Karpas-422 (cell line): ENCODE results near the gene RBMS3. TPM values are rescaled to one million over a fixed set of nuclear protein-coding genes. Genes with fewer than 3 reads are reported as not detected.

Experiments
- DNase-seq: peaks from one replicate; pipeline ENCODE4 v3.0.0-alpha.2; 2015
- H2AFZ ChIP-seq: fragments of 200-600 bp; sonication (generic); 2 replicates; pipeline ENCODE4 v1.6.1; 2014; ENCODE audit warnings: antibody characterized with exemption, low read length, mixed read lengths
- H3K27ac ChIP-seq: fragments of 200-600 bp; sonication (generic); 2 replicates; pipeline ENCODE4 v1.5.1; 2014; ENCODE audit warnings: mild to moderate bottlenecking, low read length, moderate library complexity
- H3K27me3 ChIP-seq: fragments of 200-600 bp; sonication (generic); 2 replicates; pipeline ENCODE4 v1.6.1; 2014; ENCODE audit warnings: low read length, mixed read lengths
- H3K36me3 ChIP-seq: fragments of 200-600 bp; sonication (generic); 2 replicates; pipeline ENCODE4 v1.6.1; 2014; ENCODE audit warnings: low read length, mixed read lengths; ENCODE audit not compliant: insufficient read depth
- H3K4me1 ChIP-seq: fragments of 200-600 bp; sonication (generic); 2 replicates; pipeline ENCODE4 v1.6.1; 2014; ENCODE audit warnings: mild to moderate bottlenecking, low read length, mixed read lengths
- H3K4me2 ChIP-seq: fragments of 200-600 bp; sonication (generic); 2 replicates; pipeline ENCODE4 v1.6.1; 2014; ENCODE audit warnings: low read length, low read depth, mild to moderate bottlenecking; ENCODE audit not compliant: poor library complexity, severe bottlenecking
- H3K4me3 ChIP-seq: fragments of 200-600 bp; sonication (generic); 2 replicates; pipeline ENCODE4 v1.5.1; 2014; ENCODE audit warnings: mild to moderate bottlenecking, antibody characterized with exemption, low read length, mixed read lengths
- H3K79me2 ChIP-seq: fragments of 200-600 bp; sonication (generic); 2 replicates; pipeline ENCODE4 v1.6.1; 2014; ENCODE audit warnings: mild to moderate bottlenecking, low read length, mixed read lengths
- H3K9ac ChIP-seq: fragments of 200-600 bp; sonication (generic); 2 replicates; pipeline ENCODE4 v1.6.0; 2014; ENCODE audit warnings: low read length
- H3K9me2 ChIP-seq: fragments of 200-600 bp; sonication (generic), shearing (Covaris generic); replicated peaks from 2 replicates; pipeline ENCODE4 v1.6.0; 2014; ENCODE audit warnings: mild to moderate bottlenecking, low read length, moderate library complexity; ENCODE audit not compliant: insufficient read depth
- H3K9me3 ChIP-seq: fragments of 300-700, 200-600 bp; sonication (generic); 2 replicates; pipeline ENCODE4 v1.6.1; 2014; ENCODE audit warnings: low read length, mixed read lengths
- H4K20me1 ChIP-seq: fragments of 200-600 bp; sonication (generic); 2 replicates; pipeline ENCODE4 v1.6.1; 2014; ENCODE audit warnings: mild to moderate bottlenecking, antibody characterized with exemption, low read length, low read depth; ENCODE audit not compliant: insufficient read depth
- total RNA-seq: library from RNA; depleted of rRNA; stranded (reverse); fragments of >200 nt; shearing (Covaris generic); gene quantifications from 2 replicates; pipeline ENCODE4 v1.2.3, GENCODE V29; 2014; ENCODE audit warnings: low replicate concordance

RBMS3 gene
- total RNA-seq, 1 experiment from 2014 or later: not detected

DNA sequence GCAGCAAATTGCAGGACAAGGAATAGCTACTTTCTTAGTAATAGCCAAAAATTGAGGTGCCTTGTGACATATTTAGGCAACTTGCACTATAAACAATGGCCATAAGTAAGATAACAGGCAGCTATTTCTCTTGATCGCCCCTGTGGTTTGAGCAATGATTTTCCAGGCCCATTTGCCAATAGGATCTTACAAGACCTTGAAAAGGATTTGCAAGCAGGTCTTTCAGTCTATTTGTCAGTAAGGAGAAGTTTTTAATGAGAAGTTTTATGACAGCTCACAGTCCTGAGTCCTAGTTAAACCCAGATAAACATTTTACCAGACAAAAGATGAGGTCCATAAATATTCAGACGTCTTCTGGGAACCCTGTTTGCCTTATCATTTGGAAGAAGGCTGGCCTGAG, 645.5 kb downstream of the RBMS3 start:
- Histone ChIP-seq H3K9me2 (no peaks in the 10 kb centered on the region), H2AFZ (no peak overlapping the region), H3K9me3 (peaks cover 3% of the 10 kb centered on the region; the same call in 1 of the 2 replicates), H3K79me2 (no peaks in the 10 kb centered on the region), H3K9ac (no peak overlapping the region), H4K20me1 (no peaks in the 10 kb centered on the region), H3K4me3 (no peak overlapping the region), H3K27ac (no peak overlapping the region), H3K36me3 (no peaks in the 10 kb centered on the region), H3K4me1 (no peaks in the 10 kb centered on the region), H3K4me2 (no peak overlapping the region), H3K27me3 (no peaks in the 10 kb centered on the region)
- no peak for DNase-seq

- Histone ChIP-seq H3K4me2 (no peak overlapping the region), H3K27ac (no peak overlapping the region), H2AFZ (no peak overlapping the region), H3K4me3 (no peak overlapping the region), H3K9ac (no peak overlapping the region), H3K79me2 (no peaks in the 10 kb centered on the region), H3K36me3 (no peaks in the 10 kb centered on the region), H4K20me1 (no peaks in the 10 kb centered on the region), H3K9me3 (peaks cover 34% of the 10 kb centered on the region), H3K27me3 (no peaks in the 10 kb centered on the region), H3K4me1 (no peaks in the 10 kb centered on the region), H3K9me2 (no peaks in the 10 kb centered on the region)
- DNase-seq: no peak
Observed at GRCh38 chr3:29932696-29933325, 651.9 kb downstream of the RBMS3 start.

GRCh38 chr3:29933802-29934490, 653.1 kb downstream of the RBMS3 start:
- H3K4me2 ChIP-seq: no peak overlapping the region
- H3K36me3 ChIP-seq: no peaks in the 10 kb centered on the region
- H3K9me3 ChIP-seq: peaks cover 36% of the 10 kb centered on the region
- H2AFZ ChIP-seq: no peak overlapping the region
- no peaks in the 10 kb centered on the region for H4K20me1 ChIP-seq
- H3K9me2 ChIP-seq: no peaks in the 10 kb centered on the region
- no peaks in the 10 kb centered on the region for H3K4me1 ChIP-seq
- no peak overlapping the region for H3K9ac ChIP-seq
- H3K27ac ChIP-seq: no peak overlapping the region
- H3K27me3 ChIP-seq: no peaks in the 10 kb centered on the region
- no peaks in the 10 kb centered on the region for H3K79me2 ChIP-seq
- no peak overlapping the region for H3K4me3 ChIP-seq
- DNase-seq: no peak

DNA sequence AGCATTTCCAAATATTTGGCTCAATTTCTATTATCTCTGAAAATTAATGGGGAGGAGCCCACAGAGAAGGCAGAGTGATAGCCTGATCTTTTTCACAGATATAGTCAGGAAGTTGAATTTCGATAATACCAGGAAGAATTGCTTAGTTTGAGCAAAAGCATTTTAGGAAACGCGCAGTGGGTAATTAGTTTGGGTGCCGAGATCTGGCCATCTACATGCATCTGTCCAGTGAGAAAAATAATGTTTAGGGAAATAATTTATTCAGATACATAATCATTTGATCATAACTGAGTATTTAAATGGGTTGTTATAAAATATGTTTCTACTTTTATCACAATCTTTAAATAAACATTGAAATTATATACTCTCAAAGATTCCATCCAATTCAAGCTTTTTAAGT, 653.9 kb downstream of the RBMS3 start:
- Histone ChIP-seq H3K27me3 (no peaks in the 10 kb centered on the region), H4K20me1 (no peaks in the 10 kb centered on the region), H3K79me2 (no peaks in the 10 kb centered on the region), H3K4me1 (no peaks in the 10 kb centered on the region), H3K4me3 (no peak overlapping the region), H2AFZ (no peak overlapping the region), H3K9me3 (peaks cover 40% of the 10 kb centered on the region), H3K9ac (no peak overlapping the region), H3K36me3 (no peaks in the 10 kb centered on the region), H3K9me2 (no peaks in the 10 kb centered on the region), H3K27ac (no peak overlapping the region), H3K4me2 (no peak overlapping the region)
- DNase-seq: no peak

- H3K27ac ChIP-seq: no peak overlapping the region
- no peaks in the 10 kb centered on the region for H3K79me2 ChIP-seq
- H3K9me3 ChIP-seq: peaks cover 44% of the 10 kb centered on the region
- no peaks in the 10 kb centered on the region for H3K36me3 ChIP-seq
- H3K27me3 ChIP-seq: no peaks in the 10 kb centered on the region
- H4K20me1 ChIP-seq: no peaks in the 10 kb centered on the region
- H2AFZ ChIP-seq: no peak overlapping the region
- H3K9ac ChIP-seq: no peak overlapping the region
- no peaks in the 10 kb centered on the region for H3K4me1 ChIP-seq
- H3K4me2 ChIP-seq: no peak overlapping the region
- DNase-seq: no peak
- H3K4me3 ChIP-seq: no peak overlapping the region
- no peaks in the 10 kb centered on the region for H3K9me2 ChIP-seq
Observed at GRCh38 chr3:29936054-29936453, 655.2 kb downstream of the RBMS3 start.

DNA sequence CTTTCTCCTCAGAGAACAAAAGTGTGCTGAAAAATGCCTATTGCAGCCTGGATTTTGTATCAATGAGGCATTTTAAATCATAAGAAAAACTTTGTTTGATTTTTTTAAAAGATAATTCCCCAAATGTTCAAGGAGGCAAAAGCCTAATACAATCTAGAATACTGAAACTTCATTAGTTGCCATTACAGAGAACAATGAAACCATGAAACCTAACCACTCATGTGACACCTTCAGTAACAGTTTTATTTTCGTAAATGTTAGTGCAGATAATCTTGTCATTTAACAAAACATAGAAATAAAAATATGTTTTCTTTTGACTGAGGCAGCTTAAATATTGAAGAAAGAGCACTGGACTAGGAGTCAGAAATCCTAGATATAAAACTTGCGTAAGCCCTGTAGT, 655.9 kb downstream of the RBMS3 start:
- H3K9ac ChIP-seq: no peak overlapping the region
- no peaks in the 10 kb centered on the region for H3K27me3 ChIP-seq
- H3K4me1 ChIP-seq: no peaks in the 10 kb centered on the region
- no peak overlapping the region for H3K4me3 ChIP-seq
- no peak for DNase-seq
- H3K9me3 ChIP-seq: peaks cover 44% of the 10 kb centered on the region
- H3K9me2 ChIP-seq: no peaks in the 10 kb centered on the region
- no peaks in the 10 kb centered on the region for H3K79me2 ChIP-seq
- H2AFZ ChIP-seq: no peak overlapping the region
- no peak overlapping the region for H3K4me2 ChIP-seq
- no peaks in the 10 kb centered on the region for H4K20me1 ChIP-seq
- H3K27ac ChIP-seq: no peak overlapping the region
- no peaks in the 10 kb centered on the region for H3K36me3 ChIP-seq

GRCh38 chr3:29937185-29937584, 656.3 kb downstream of the RBMS3 start:
- Histone ChIP-seq H3K27ac (no peak overlapping the region), H3K36me3 (no peaks in the 10 kb centered on the region), H3K27me3 (no peaks in the 10 kb centered on the region), H3K4me3 (no peak overlapping the region), H2AFZ (no peak overlapping the region), H3K4me1 (no peaks in the 10 kb centered on the region), H3K9ac (no peak overlapping the region), H3K79me2 (no peaks in the 10 kb centered on the region), H4K20me1 (no peaks in the 10 kb centered on the region), H3K9me3 (peaks cover 41% of the 10 kb centered on the region), H3K9me2 (no peaks in the 10 kb centered on the region), H3K4me2 (no peak overlapping the region)
- DNase-seq: no peak

DNA sequence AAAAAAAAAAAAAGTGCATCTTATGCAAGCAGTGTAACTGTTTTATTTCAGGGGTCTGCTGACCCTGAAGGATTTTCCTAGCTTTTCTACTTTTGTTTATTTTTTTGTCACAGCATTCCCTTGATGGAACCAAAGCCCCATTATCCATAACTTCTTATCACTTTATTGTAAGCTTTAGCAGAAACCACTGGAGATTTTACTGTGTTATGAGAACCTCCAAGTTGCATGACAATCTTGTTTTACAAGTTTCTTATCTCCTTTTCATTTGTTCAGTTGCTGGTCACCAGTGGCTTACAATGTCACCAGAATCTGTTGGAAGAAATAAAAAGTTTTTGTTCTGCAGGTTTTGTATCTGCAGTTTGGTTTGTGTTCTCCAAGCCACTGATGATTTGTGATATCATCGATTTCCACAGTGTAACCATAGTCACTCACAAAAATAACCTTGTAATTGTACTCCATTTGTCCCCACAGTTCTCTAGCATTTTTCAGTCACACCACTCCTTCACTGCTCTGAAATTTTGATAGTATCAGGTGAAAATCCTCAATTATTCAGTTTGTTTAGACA, 660.0 kb downstream of the RBMS3 start:
- Histone ChIP-seq H3K4me1 (no peaks in the 10 kb centered on the region), H4K20me1 (no peaks in the 10 kb centered on the region), H3K4me3 (no peak overlapping the region), H3K9me3 (peaks cover 21% of the 10 kb centered on the region), H3K79me2 (no peaks in the 10 kb centered on the region), H3K4me2 (no peak overlapping the region), H3K27me3 (no peaks in the 10 kb centered on the region), H3K36me3 (no peaks in the 10 kb centered on the region), H3K27ac (no peak overlapping the region), H3K9ac (no peak overlapping the region), H3K9me2 (no peaks in the 10 kb centered on the region), H2AFZ (no peak overlapping the region)
- no peak for DNase-seq
